ENCODE measurements around the gene SLC5A2. TPM values are rescaled to one million over a fixed set of nuclear protein-coding genes. Genes with fewer than 3 reads are reported as not detected.

SLC5A2 gene
- total and polyA plus RNA-seq, 2 of the 13 experiments (the other 11 are each of a cell fraction or from before 2014, with no cell fraction given): 0.24 to 0.97 TPM

GRCh38 chr16:31476303-31477219, 6.4 kb upstream of the SLC5A2 start (continued):
- TF ChIP-seq NFAT5 (CRISPR knock-in tag; IDR thresholded peaks at IDR 0.05) (no peak), ZFP90 (CRISPR knock-in tag; IDR thresholded peaks at IDR 0.05; ENCODE audit: borderline replicate concordance) (peak; percentile 26; the same call in 1 of the 2 replicates), THAP11 (CRISPR knock-in tag; IDR thresholded peaks at IDR 0.05) (no peak), ZNF558 (CRISPR knock-in tag; IDR thresholded peaks at IDR 0.05; ENCODE audit: borderline replicate concordance) (0 out of 2 replicates have a peak, but pooled peaks have one; percentile 20), ZNF883 (CRISPR knock-in tag; IDR thresholded peaks at IDR 0.05; ENCODE audit: not compliant biosample characterization) (peak; percentile 17), SOX5 (CRISPR knock-in tag; IDR thresholded peaks at IDR 0.05; ENCODE audit: borderline replicate concordance) (peak; percentile 10; the same call in 1 of the 2 replicates), POLR2AphosphoS5 (IDR thresholded peaks at IDR 0.05; ENCODE audit: low read depth, low read length) (peak; percentile 63), HMG20A (CRISPR knock-in tag; IDR thresholded peaks at IDR 0.05; ENCODE audit: borderline replicate concordance) (no peak), KDM3A (CRISPR knock-in tag; IDR thresholded peaks at IDR 0.05; ENCODE audit: low read depth) (0 out of 2 replicates have a peak, but pooled peaks have one; percentile 2), RFX5 (IDR thresholded peaks at IDR 0.05; ENCODE audit: low read depth, low read length) (no peak), ZMYM4 (CRISPR knock-in tag; IDR thresholded peaks at IDR 0.05) (0 out of 2 replicates have a peak, but pooled peaks have one; percentile 6), TFAP4 (IDR thresholded peaks at IDR 0.05; ENCODE audit: borderline replicate concordance, low read depth) (peak; percentile 63; the same call in 1 of the 2 replicates), FOXC1 (CRISPR knock-in tag; IDR thresholded peaks at IDR 0.05; ENCODE audit: borderline replicate concordance) (peak; percentile 11; the same call in 1 of the 2 replicates), POLR2G (IDR thresholded peaks at IDR 0.05; ENCODE audit: low read depth, low read length) (no peak; the same call in 1 of the 2 replicates), SKIL (CRISPR knock-in tag; IDR thresholded peaks at IDR 0.05; ENCODE audit: borderline replicate concordance) (0 out of 2 replicates have a peak, but pooled peaks have one; percentile 10), AGO2 (optimal IDR thresholded peaks at IDR 0.05; ENCODE audit: low read depth, low read length) (peak; percentile 43), ZNF747 (CRISPR knock-in tag; IDR thresholded peaks at IDR 0.05; ENCODE audit: borderline replicate concordance) (peak; percentile 79), SMAD9 (CRISPR knock-in tag; IDR thresholded peaks at IDR 0.05) (0 out of 2 replicates have a peak, but pooled peaks have one; percentile 8), PCBP1 (IDR thresholded peaks at IDR 0.05; ENCODE audit: borderline replicate concordance, low read depth, low read length) (peak; percentile 88; the same call in 1 of the 2 replicates), GATA4 (IDR thresholded peaks at IDR 0.05; ENCODE audit: borderline replicate concordance, low read depth) (peak; percentile 54; the same call in 1 of the 2 replicates)
